Breast epithelium (tissue), 3 donors: ENCODE measurements around the gene PRRC2C.

Experiments
- CTCF ChIP-seq, 3 donors: fragments of 450-650 bp; IDR thresholded peaks; one replicate each; pipeline ENCODE4 v1.5.1; 2016 to 2017; ENCODE audit warnings: antibody characterized with exemption in 3 of 3, mild to moderate bottlenecking in 3 of 3, moderate library complexity in 3 of 3
- POLR2AphosphoS5 ChIP-seq, 3 donors: sonication (generic); formaldehyde crosslinking; IDR thresholded peaks; one replicate each; pipeline ENCODE4 v1.6.1; 2017; ENCODE audit warnings: antibody characterized with exemption in 3 of 3

- TF ChIP-seq POLR2AphosphoS5 (IDR thresholded peaks at IDR 0.05), result no peak
- no peak for TF ChIP-seq CTCF (IDR thresholded peaks at IDR 0.05)
These were observed 111.9 kb downstream of the PRRC2C start for GRCh38 chr1:171597203-171597602.
